GM12892 (cell line): ENCODE results near the gene ENC1.

Source experiments
- DNase-seq: peaks from one replicate; pipeline ENCODE4 v3.0.0; 2011; ENCODE audit not compliant: insufficient read length
- FAIRE-seq: peaks from 2 replicates; lab custom pipeline; 2011; peaks lifted over from hg19 to GRCh38; lab: Jason Lieb, UNC
- POLR2A ChIP-seq: IDR thresholded peaks from 2 replicates; pipeline ENCODE4 v1.6.1; 2011; ENCODE audit warnings: low read depth, low read length, control low read depth
- POLR2AphosphoS5 ChIP-seq: IDR thresholded peaks from 2 replicates; pipeline ENCODE4 v1.6.1; 2011; ENCODE audit warnings: low read depth, low read length, control low read depth
- TAF1 ChIP-seq: IDR thresholded peaks from 2 replicates; pipeline ENCODE4 v1.6.1; 2011; ENCODE audit warnings: low read depth, mild to moderate bottlenecking, control low read depth, low read length, borderline replicate concordance

Gene ENC1

DNA sequence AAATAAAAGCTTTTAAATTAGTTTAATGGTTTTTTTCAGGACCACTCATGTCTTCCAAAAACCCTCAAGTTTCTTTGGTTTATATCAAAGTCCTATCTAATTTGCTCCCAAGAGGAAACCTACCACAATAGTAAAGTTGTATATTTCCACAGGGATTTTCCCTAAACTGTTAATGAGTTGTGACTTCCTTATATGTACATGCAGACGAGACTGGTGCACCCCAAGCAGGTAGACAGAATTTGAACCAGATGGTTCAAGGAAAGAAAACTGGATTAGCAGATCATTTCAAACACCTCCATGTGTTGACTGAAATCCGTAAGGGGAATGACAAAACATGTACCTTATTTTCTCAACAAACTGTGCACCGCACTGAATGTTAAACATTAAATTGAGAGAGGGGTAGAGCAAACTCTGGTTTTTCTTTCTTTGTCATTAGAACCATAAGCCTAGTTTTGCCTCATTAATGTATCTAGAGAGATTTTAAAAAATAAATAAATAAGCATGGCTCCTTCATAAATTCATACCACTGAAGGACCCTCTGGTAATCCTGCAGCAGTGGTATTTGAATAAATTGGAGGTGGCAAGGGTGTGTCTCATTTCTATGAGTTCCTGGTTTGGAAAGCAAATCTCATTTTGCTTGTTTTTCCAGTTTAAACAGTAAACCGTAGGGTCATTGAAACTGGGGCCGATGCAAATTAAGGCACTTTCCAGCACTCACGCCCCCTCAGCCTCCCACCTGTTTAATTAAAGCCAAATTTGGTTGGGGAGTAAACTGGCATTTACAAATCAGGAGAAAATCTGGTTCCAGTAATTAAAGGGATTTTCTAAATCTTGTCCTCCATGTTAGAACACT, 51.1 kb downstream of the ENC1 start:
- FAIRE-seq = no peak
- no peak for TF ChIP-seq TAF1
- TF ChIP-seq POLR2A = no peak
- TF ChIP-seq POLR2AphosphoS5 = no peak
- no peak for DNase-seq

DNA sequence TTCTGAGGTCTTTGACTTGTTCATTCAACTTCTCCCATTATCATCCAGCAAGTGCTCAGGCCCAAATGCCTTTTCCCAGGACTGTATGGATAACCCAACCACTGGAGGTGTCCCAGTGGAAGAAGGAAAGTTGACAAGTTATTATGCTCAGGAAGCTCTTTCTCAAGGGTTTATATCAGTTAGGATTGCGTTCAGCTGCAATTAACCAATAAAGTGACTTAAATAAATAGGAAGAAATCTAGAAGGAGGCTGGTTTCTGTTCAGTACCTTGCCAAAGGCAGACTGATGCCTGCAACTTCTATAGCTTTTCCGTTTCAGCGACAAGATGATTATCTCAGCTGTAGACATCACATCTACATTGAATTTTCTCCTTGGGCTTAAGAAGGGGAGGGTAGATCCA, 52.1 kb downstream of the ENC1 start:
- TF ChIP-seq POLR2AphosphoS5 = no peak
- TF ChIP-seq POLR2A = no peak
- no peak for TF ChIP-seq TAF1
- FAIRE-seq (no peak), DNase-seq (no peak)

DNA sequence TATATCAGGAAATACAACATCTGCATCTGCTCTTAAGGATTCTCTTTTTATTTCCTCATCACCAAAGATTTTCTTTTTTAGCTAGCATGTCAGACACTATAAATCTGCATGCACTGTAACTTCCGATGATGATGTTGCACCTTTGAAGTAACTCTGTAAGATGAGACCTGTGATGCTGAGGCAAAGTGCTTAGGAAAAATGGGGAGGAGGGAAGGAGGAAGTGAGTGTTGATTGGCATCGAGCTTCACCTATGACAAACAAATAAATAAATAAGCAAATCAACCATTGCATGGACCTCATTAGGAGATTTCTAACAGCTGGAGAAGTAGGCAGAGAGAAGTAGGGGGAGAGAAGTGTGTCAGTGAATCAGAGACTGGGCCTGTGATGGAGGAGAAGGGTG, 52.6 kb downstream of the ENC1 start:
- TF ChIP-seq POLR2A = no peak
- DNase-seq (no peak), FAIRE-seq (no peak)

DNA sequence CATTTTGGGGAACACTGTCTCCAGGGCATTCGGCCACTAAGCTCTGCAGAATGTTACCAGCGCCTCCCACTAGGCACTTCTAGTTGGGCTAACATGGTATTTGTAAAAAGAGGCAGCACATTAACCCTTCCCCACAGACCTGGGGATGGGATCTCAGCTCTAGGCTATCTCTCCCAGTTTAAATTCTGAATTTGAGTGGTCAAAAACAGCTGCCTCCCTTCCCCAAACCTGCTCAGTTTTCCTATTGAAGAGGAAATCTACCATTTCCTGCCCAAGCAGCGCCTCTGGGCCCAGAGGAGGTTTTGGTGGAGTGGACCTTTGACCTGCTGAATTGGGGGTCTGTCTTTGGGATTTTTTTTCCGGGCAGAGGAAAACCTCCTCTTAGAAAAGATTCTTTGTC, 53.2 kb downstream of the ENC1 start:
- no peak for FAIRE-seq
- DNase-seq = no peak
- no peak for TF ChIP-seq TAF1
- TF ChIP-seq POLR2AphosphoS5 = no peak
- no peak for TF ChIP-seq POLR2A

DNA sequence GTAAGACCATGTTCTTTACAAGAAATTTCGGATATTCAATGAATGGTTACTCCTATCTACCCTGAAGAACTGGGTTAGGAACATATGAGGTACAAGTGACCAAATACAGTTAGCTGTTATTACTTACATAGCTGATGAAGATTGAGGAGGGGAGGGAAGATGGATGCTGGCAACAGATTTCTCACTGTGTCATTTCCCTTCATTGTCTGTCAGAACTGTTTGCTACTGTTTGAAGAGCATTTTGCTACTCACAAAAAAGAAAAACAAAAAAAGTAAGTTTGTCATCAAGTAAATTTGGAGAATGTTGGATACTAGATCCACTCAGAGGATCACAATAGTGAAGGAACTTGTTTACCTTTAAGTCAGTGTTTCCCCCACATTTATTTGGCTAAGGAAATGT, 53.7 kb downstream of the ENC1 start:
- FAIRE-seq (no peak), DNase-seq (no peak)
- TF ChIP-seq POLR2A = no peak
- TF ChIP-seq POLR2AphosphoS5 = no peak
- no peak for TF ChIP-seq TAF1

DNA sequence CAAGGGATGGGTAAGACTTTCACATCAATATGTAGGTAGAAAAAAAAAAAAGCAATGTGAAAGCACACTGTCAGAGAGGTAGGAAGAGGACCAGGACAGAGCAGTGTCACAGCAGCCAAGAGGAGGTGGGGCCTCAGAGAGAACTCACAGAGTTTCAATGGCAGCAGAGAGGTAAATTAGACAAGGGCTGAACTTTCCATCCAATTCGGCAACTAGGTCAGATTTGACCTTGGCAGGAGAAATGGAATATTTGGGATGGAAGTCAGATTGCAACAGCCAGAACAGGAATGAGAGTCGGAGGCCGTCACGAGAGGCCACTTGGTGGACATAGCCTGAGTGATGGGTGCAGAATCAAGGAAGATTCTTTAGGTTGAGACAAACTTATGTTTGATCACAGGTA, 57.7 kb downstream of the ENC1 start:
- no peak for DNase-seq
- TF ChIP-seq POLR2A = no peak
- TF ChIP-seq TAF1 = no peak
- TF ChIP-seq POLR2AphosphoS5 = no peak
- no peak for FAIRE-seq

DNA sequence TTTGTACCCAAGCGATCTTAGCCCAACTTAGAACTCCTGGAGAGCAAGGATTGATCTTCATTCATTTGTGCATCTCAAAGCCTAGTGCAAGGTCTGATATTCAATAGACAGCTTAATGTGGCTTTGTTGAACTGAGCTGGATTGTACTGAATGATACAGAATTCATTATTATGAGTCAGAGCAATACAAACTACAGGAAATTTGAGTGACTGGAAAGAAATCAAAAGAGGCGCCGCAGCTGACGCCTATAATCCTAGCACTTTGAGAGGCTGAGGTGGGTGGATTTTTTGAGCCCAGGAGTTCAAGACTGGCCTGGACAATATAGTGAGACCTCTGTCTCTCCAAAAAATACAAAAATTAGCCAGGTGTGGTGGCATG, 58.6 kb downstream of the ENC1 start:
- DNase-seq = no peak
- TF ChIP-seq TAF1 (no peak), POLR2AphosphoS5 (no peak), POLR2A (no peak)
- no peak for FAIRE-seq

DNA sequence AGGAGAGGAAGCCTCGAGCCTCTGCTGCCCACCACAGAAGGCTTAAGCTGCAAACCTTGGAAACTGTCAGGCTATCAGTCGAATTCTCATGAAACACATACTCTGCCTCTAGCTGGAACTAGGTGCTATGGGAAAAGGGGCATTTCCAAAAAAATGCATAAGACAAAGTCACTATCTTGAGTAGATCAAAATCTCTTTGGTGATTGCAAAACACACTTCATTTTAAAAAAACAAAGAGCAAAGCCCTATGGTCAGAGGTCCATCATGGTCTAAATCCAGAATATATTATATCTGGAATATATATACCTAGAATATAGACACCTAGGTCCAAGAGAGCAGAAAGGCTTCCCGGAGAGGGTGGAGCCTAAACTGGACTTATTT, 59.8 kb downstream of the ENC1 start:
- FAIRE-seq = no peak
- TF ChIP-seq TAF1 (no peak), POLR2A (no peak), POLR2AphosphoS5 (no peak)
- no peak for DNase-seq

DNA sequence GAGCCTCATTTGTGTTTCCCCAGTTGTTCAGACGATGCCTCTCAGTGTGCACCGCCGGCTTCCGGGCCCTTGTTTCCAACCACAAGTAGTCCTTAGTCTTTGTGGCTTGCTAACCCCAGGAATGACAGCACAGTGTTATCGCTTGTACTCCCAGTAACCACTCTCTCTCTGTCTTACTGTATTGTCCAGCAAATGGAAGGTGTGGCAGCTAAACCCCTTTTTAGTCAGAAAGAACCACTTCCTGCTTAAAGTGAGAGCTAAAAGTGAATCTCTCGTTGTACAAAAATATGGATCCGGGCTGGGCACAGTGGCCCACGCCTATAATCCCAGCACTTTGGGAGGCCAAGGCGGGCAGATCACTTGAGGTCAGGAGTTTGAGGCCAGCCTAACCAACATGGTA, 61.3 kb downstream of the ENC1 start:
- FAIRE-seq (no peak), DNase-seq (no peak)
- peak; percentile 24; the same call in 1 of the 2 replicates for TF ChIP-seq POLR2AphosphoS5
- no peak for TF ChIP-seq TAF1

DNA sequence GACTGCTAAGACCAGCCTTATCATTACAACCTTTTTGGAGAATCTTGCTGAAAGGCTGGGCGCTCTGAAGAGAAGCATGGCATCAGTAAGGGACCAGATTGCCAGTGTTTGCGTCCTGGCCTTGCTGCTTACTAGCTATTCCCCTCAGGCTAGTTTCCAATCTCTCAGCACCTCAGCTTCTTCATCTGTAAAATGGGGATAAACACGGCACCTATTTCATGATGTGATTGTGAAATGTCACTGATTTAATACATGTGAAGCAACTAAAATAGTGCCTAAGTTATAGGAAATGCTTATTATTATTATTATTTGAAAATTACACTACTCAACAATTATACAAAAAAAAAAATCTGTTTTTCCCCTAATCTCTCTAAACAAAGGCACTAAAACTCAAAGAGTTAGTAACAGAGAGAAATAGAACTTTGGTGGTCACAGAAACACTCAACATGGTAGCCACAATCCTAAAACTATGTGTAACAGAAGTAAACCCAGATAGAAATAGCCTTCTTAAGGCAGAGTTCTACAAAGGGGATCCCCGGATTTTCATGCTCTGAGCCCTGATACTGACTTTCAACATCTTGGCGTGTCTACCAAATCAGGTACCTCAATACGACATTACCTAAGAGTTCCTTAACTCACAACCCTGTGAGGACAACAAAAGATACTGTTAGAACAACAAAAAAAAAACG, 62.0 kb downstream of the ENC1 start:
- FAIRE-seq = no peak
- TF ChIP-seq TAF1 = no peak
- peak; percentile 12; the same call in 1 of the 2 replicates for TF ChIP-seq POLR2AphosphoS5
- DNase-seq = no peak
